H4 (cell line): Measurements from ENCODE around the gene LRRC8C. TPM values are rescaled to one million over a fixed set of nuclear protein-coding genes. Genes with fewer than 3 reads are reported as not detected.
A peak's percentile ranks its signal among the peaks of the same experiment; 100 is the strongest.

Source experiments
- DNase-seq: peaks from one replicate; pipeline ENCODE4 v3.0.0-alpha.2; 2015; ENCODE audit warnings: low spot score
- total RNA-seq: library from RNA; depleted of rRNA; stranded (reverse); fragments of >200 nt; shearing (Covaris generic); gene quantifications from 2 replicates; pipeline ENCODE4 v1.2.3, GENCODE V29; 2014

LRRC8C gene
- total RNA-seq, 1 experiment from 2014 or later = 7.0 TPM

DNA sequence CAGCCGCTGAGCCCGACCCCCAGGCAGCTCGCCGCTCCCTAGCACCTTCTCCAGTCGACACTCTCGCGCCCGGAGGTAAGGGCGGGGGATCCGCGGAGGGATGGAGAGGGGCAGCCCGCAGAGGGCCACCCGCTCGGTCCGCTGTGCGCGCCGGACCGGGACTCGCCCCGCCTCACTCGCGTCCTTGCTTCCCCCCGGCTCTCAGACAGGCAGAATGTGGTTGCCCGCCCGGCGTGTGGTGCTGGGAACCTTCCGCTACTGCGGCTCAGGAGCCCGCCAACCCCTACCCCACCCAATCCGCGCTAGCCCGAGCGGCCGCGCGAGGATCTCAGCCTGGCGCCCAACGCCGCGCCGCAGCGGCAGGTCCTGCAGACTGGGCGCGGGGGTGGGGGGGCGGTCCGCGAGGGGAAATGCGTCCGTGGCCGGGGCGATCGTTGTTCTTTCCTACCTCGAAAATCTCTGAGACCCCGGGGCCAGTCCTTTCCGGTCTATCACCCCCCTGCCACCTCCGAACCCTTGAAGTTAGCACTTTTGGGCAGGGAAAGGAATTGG, 404 bp downstream of the LRRC8C start:
- DNase-seq = peak; percentile 22

DNA sequence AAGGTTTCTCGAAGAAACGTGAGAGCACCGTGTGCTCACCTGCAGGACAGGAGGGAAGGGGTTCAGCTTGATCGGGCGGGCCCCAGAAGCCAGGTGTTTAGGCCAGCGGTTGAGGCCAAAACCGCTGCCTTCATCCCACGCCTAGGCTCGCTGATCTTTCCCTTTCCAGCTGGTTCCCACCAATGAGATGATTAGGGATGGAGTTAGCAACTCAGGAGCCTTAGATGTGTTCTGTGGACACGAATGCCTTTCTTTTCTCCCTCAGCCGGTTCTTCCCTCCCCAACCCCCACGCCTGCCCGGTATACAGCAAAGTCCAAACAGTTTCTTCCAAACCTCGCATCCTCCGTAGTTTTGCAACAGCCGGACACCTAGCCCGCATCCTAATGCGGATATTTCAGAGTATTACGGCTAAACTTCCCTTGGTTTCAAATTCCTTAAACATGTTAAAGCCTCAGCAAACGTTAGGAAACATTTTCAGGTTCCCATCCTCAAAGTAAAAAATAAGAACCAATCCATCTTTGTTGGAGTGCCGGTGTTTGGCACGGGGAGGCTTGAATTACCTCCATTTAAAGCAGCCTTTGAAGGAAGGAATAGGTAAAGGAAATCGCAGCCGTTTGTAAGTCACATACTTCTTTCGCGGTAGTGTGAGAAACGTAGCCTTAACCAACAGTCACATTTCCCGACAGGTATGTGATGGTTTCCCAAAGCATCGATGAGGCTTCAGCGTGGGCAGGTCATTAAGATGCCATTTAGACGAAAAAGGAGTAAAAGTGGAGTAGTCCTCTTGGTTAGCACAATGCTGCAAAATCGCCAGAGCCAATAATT, 1.1 kb downstream of the LRRC8C start:
- peak; percentile 13 for DNase-seq

DNA sequence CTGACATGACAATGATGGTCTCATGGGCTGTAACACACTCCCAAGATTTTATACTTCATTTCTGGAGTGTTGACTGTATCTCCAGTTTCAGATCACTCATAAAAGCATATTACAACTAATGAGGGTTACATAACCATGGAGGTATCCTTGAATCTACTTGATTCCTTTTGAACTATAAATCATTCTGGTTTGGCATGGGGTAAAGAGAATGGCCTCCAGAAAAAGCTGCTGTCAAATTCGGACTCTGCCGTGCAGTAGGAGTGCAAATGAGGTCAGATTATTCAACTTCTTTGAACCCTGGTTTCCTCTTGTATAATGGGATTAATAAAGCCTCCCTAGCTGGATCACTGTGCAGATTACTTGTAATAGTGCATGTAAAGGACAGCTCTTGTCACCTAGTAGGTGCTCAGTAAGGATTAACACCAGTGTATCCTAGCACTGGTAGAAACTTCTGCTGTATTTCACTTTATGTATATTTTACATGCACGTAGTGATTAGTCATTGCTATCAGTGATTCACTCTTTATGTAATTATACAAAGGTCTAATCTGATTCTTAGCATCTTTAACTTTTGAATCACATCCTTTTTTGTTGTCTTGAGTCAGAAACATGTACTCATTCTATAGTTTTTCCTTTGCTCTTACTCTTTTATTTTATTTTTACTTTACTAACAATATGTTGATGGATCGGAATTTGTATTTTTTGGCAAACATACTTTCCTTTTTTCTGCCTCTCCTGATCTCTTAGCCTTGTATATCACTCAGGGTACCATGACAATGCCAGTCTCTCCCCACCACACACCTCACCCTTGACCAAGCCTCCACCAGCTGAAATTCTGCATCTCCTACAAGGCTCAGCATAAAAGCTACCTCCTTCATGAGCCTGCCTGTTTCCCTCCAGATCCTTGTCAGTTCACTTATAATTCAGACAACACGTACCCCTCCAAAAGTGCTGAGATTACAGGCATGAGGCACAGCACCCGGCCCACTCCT, 3.2 kb downstream of the LRRC8C start:
- peak; percentile 4 for DNase-seq

- DNase-seq = no peak
These were observed 4.6 kb downstream of the LRRC8C start for GRCh38 chr1:89637496-89637895.

DNA sequence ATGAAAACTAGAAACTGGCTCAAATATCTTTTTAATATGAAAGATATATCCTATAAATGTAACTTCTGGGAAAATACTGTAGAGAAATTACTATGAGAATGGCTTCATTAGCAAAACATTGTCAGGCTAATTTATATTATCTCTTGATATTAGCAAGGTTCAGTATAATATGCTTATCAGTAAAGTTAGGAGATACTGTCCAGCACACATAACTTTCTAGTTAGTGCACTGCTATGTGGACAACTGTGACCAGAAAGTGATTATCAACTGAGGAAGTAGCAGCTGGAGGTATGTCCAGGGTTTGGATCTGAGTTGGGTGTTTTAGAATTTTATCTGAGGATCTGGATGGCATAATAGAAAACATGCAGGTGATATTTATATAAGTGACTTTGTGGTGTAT, 7.5 kb downstream of the LRRC8C start:
- DNase-seq = no peak

GRCh38 chr1:89641781-89642180, 8.9 kb downstream of the LRRC8C start:
- DNase-seq = no peak

GRCh38 chr1:89643577-89643976, 10.7 kb downstream of the LRRC8C start:
- no peak for DNase-seq

- no peak for DNase-seq
These were observed 11.3 kb downstream of the LRRC8C start for GRCh38 chr1:89644119-89644814.

DNA sequence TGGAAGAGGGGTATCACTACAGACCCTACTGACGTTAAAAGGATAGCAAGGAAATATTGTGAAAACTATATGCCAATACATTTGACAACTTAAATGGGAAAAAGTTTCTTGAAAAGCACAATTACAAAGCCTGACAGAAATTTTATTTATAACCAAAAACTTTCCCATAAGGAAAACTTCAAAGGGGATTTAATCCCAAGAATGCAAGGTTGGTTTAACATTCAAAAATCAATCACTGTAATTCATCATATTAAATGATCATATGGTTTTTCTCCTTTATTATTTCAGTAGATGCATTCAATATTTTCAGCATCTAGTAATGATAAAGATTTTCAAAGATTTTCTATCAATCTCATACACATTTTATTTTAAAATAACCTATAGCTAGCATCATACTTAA, 13.3 kb downstream of the LRRC8C start:
- DNase-seq = no peak

- DNase-seq = no peak
These were observed 16.9 kb downstream of the LRRC8C start for GRCh38 chr1:89649783-89650182.

DNA sequence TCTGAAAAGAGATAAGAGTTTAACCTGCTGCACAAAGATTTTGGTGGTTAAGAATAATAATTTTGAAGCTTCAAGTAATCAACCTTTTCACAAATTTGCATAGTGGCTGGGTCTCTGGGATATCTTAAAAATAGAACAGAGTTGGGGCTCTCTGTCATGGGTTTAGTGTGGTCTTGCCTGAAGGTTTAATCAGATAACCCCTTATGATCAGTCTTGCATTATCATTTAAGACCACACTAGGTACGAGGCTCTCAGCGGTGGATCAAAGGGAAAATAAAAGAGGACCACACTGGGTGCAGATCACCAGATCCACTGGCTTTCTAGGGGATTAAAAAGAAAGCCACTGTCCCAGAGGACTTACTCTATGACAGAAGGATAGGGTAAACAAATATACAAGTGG, 19.5 kb downstream of the LRRC8C start:
- no peak for DNase-seq

DNA sequence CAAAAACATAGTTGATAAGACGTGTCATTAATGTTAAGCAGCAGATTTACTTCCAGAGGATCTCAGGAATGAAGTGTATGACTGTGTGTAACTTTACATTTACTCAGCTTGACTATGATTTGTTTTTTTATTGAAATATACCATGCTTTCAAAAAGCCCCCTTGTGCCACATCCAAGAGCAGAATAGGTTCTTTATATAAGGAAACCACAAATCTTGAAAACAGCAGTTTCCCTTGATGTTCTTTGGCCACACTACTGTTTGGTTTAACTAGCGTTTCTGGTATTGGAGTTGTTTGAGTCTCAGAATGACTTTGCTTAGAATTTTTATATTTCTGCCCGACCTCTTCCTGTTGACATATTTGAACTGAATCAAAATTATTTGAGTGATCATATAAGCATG, 25.0 kb downstream of the LRRC8C start:
- no peak for DNase-seq

GRCh38 chr1:89659322-89660081, 26.6 kb downstream of the LRRC8C start:
- DNase-seq = no peak

GRCh38 chr1:89660224-89661061, 27.5 kb downstream of the LRRC8C start:
- DNase-seq = no peak

- DNase-seq = no peak
These were observed 33.0 kb downstream of the LRRC8C start for GRCh38 chr1:89665941-89666340.

DNA sequence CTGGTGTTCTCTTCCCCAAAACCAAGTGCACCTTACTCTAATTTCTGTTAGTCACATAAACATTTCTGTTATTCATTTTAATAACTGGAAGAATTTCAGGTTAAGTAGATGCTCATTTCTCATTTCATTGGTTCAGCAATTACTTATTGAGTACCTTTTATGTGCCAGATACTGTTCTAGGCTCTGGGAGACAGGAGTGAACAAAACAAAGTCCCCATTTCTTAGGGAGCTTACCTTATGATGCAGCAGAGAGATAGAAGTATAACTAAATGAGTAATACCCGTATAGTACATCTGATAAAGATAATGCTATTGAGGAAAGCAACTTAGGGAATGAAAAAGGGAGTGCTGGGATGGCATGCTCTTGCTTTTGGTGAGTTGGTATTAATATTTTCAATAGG, 33.7 kb downstream of the LRRC8C start:
- DNase-seq = no peak

GRCh38 chr1:89667691-89668090, 34.8 kb downstream of the LRRC8C start:
- no peak for DNase-seq

DNA sequence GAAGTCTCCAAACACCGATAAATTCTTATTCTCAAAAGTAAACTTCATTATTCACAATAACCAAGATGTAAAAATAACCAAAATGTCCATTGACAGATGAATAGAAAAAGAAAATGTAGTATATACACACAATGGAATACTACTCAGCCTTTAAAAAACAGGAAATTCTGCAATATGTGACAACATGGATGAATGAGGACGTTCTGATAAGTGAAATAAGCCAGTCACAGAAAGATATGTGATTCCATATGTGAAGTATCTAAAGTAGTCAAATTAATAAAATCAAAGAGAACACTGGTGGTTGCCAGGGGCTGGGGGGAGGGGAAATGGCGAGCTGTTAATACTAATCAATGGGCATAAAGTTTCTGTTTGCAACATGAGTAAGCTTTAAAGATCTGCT, 36.0 kb downstream of the LRRC8C start:
- DNase-seq = no peak

- no peak for DNase-seq
These were observed 36.5 kb downstream of the LRRC8C start for GRCh38 chr1:89669441-89669840.

- DNase-seq = no peak
These were observed 37.2 kb downstream of the LRRC8C start for GRCh38 chr1:89670163-89670562.
